ENCODE data around the gene LSM4. TPM values are rescaled to one million over a fixed set of nuclear protein-coding genes. Genes with fewer than 3 reads are reported as not detected.
A peak's percentile ranks its signal among the peaks of the same experiment; 100 is the strongest.

The LSM4 gene
- total and polyA plus RNA-seq, 2 of the 13 experiments (the other 11 are each of a cell fraction or from before 2014, with no cell fraction given), result 65.8 to 166 TPM

DNA sequence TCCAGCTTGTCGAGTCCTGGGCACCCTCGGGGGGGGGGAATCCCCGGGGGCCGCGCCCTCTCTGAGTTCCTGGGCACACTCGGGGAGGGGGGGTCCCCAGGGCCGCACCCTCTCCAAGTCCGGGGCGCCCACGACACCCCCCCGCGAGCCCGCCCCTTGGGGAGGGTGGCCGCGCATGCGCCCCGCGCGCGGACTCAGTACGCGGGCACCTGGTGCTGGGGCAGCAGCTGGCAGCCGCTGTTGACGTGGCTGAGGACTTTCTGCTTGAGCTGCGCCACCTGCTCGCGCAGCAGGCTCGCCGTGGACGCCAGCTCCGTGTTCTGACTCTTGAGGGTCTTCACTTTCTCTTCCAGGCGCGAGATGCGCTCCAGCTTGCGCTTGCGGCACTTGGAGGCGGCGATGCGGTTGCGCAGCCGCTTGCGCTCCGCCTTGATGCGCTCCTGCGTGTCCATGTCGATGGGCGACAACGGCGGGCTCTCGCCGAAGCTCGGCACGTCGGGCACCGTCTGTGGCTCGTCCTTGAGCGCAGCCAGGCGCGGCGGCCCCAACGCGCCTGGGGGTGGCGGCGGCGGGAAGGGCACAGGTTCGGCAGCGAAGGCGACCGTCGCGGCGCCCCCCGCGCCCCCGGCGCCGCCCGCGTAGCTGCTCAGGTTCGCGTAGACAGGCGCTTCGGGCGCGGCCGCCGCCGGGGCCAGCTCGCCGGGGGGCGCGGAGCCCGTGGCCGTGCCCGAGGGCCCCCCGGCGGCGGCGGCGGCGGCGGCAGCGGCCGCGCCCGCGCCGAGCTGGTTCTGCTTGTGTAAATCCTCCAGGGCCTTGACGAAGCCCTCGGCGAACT, 42.4 kb downstream of the LSM4 start (continued):
- TF ChIP-seq, protein P1, sequence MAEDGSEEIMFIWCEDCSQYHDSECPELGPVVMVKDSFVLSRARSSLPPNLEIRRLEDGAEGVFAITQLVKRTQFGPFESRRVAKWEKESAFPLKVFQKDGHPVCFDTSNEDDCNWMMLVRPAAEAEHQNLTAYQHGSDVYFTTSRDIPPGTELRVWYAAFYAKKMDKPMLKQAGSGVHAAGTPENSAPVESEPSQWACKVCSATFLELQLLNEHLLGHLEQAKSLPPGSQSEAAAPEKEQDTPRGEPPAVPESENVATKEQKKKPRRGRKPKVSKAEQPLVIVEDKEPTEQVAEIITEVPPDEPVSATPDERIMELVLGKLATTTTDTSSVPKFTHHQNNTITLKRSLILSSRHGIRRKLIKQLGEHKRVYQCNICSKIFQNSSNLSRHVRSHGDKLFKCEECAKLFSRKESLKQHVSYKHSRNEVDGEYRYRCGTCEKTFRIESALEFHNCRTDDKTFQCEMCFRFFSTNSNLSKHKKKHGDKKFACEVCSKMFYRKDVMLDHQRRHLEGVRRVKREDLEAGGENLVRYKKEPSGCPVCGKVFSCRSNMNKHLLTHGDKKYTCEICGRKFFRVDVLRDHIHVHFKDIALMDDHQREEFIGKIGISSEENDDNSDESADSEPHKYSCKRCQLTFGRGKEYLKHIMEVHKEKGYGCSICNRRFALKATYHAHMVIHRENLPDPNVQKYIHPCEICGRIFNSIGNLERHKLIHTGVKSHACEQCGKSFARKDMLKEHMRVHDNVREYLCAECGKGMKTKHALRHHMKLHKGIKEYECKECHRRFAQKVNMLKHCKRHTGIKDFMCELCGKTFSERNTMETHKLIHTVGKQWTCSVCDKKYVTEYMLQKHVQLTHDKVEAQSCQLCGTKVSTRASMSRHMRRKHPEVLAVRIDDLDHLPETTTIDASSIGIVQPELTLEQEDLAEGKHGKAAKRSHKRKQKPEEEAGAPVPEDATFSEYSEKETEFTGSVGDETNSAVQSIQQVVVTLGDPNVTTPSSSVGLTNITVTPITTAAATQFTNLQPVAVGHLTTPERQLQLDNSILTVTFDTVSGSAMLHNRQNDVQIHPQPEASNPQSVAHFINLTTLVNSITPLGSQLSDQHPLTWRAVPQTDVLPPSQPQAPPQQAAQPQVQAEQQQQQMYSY (CRISPR knock-in tag; IDR thresholded peaks at IDR 0.05), result 0 out of 2 replicates have a peak, but pooled peaks have one; percentile 41
- TF ChIP-seq SATB2 (CRISPR knock-in tag; IDR thresholded peaks at IDR 0.05) (no peak), NR2F1 (CRISPR knock-in tag; IDR thresholded peaks at IDR 0.05) (no peak), TCF7L2 (IDR thresholded peaks at IDR 0.05; ENCODE audit: low read depth, low read length) (no peak), ZNF12 (CRISPR knock-in tag; IDR thresholded peaks at IDR 0.05) (no peak), ZNF230 (CRISPR knock-in tag; IDR thresholded peaks at IDR 0.05) (peak; percentile 63; the same call in 1 of the 2 replicates), ZNF674 (CRISPR knock-in tag; IDR thresholded peaks at IDR 0.05; ENCODE audit: low read depth) (no peak), RFX1 (IDR thresholded peaks at IDR 0.05) (no peak), TCF7 (IDR thresholded peaks at IDR 0.05; ENCODE audit: low read depth) (no peak), ZBTB38 (CRISPR knock-in tag; IDR thresholded peaks at IDR 0.05) (no peak), ZNF792 (CRISPR knock-in tag; IDR thresholded peaks at IDR 0.05) (no peak), ZNF335 (CRISPR knock-in tag; IDR thresholded peaks at IDR 0.05) (no peak), KLF12 (CRISPR knock-in tag; IDR thresholded peaks at IDR 0.05; ENCODE audit: borderline replicate concordance) (peak; percentile 63), ARNTL (CRISPR knock-in tag; IDR thresholded peaks at IDR 0.05) (no peak), ISX (CRISPR knock-in tag; conservative IDR thresholded peaks at IDR 0.05) (no peak)
- TF ChIP-seq, protein P2, sequence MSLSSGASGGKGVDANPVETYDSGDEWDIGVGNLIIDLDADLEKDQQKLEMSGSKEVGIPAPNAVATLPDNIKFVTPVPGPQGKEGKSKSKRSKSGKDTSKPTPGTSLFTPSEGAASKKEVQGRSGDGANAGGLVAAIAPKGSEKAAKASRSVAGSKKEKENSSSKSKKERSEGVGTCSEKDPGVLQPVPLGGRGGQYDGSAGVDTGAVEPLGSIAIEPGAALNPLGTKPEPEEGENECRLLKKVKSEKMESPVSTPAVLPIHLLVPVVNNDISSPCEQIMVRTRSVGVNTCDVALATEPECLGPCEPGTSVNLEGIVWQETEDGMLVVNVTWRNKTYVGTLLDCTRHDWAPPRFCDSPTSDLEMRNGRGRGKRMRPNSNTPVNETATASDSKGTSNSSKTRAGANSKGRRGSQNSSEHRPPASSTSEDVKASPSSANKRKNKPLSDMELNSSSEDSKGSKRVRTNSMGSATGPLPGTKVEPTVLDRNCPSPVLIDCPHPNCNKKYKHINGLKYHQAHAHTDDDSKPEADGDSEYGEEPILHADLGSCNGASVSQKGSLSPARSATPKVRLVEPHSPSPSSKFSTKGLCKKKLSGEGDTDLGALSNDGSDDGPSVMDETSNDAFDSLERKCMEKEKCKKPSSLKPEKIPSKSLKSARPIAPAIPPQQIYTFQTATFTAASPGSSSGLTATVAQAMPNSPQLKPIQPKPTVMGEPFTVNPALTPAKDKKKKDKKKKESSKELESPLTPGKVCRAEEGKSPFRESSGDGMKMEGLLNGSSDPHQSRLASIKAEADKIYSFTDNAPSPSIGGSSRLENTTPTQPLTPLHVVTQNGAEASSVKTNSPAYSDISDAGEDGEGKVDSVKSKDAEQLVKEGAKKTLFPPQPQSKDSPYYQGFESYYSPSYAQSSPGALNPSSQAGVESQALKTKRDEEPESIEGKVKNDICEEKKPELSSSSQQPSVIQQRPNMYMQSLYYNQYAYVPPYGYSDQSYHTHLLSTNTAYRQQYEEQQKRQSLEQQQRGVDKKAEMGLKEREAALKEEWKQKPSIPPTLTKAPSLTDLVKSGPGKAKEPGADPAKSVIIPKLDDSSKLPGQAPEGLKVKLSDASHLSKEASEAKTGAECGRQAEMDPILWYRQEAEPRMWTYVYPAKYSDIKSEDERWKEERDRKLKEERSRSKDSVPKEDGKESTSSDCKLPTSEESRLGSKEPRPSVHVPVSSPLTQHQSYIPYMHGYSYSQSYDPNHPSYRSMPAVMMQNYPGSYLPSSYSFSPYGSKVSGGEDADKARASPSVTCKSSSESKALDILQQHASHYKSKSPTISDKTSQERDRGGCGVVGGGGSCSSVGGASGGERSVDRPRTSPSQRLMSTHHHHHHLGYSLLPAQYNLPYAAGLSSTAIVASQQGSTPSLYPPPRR (CRISPR knock-in tag; IDR thresholded peaks at IDR 0.05; ENCODE audit: borderline replicate concordance), result peak; percentile 57; the same call in 1 of the 2 replicates
- TF ChIP-seq, protein P3, sequence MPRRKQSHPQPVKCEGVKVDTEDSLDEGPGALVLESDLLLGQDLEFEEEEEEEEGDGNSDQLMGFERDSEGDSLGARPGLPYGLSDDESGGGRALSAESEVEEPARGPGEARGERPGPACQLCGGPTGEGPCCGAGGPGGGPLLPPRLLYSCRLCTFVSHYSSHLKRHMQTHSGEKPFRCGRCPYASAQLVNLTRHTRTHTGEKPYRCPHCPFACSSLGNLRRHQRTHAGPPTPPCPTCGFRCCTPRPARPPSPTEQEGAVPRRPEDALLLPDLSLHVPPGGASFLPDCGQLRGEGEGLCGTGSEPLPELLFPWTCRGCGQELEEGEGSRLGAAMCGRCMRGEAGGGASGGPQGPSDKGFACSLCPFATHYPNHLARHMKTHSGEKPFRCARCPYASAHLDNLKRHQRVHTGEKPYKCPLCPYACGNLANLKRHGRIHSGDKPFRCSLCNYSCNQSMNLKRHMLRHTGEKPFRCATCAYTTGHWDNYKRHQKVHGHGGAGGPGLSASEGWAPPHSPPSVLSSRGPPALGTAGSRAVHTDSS (CRISPR knock-in tag; conservative IDR thresholded peaks at IDR 0.05), result no peak
- TF ChIP-seq, protein P4, sequence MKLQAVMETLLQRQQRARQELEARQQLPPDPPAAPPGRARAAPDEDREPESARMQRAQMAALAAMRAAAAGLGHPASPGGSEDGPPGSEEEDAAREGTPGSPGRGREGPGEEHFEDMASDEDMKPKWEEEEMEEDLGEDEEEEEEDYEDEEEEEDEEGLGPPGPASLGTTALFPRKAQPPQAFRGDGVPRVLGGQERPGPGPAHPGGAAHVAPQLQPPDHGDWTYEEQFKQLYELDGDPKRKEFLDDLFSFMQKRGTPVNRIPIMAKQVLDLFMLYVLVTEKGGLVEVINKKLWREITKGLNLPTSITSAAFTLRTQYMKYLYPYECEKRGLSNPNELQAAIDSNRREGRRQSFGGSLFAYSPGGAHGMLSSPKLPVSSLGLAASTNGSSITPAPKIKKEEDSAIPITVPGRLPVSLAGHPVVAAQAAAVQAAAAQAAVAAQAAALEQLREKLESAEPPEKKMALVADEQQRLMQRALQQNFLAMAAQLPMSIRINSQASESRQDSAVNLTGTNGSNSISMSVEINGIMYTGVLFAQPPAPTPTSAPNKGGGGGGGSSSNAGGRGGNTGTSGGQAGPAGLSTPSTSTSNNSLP (IDR thresholded peaks at IDR 0.05; ENCODE audit: low read depth, low read length), result no peak
